ENCODE results near the gene GRIP2. TPM values are rescaled to one million over a fixed set of nuclear protein-coding genes. Genes with fewer than 3 reads are reported as not detected.

Gene GRIP2
- total and polyA plus RNA-seq, 10 donors: 0.15 to 3.7 (median 1.2) TPM

DNA sequence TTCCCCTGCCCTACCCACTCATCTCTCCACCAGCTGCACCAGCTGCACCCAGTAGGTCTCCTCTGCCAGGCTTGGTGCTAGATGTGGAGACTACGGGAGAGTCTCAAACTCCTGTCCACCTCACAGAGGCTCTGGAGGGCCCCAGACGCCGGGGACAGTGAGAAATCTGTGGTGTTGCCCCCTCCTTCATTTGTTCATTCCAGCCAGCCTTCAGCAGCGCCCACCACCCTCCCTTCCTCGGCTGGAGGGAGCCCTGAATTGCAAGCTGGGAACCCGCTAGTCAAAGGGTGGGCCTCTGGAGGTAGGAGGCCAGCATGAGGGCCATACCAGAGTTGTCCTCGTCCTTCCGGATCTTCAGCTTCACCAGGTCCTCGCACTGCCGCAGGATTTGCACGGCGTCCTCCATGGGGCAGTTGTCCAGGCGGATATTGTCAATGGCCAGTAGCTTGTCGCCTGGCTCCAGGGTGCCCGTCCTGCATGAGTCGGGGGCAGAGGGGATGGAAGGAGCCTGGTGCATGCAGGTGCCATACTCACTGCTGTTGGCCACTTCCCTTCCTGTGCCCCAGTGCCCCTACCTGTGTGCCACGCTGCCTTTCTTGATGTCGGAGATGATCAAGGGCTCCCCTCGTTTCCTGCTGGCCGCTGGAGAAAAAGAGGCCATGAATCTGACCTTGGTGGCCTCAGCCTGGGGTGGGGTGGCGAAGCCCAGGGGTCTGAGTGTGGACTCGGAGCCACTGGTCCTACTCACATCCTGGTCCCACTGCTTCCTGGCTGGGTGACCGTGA is 29.1 kb downstream of the GRIP2 start:
- TF ChIP-seq CTCF (IDR thresholded peaks at IDR 0.05 in 8 of 11, conservative IDR thresholded peaks at IDR 0.05 in 3 of 11): no peak
- no peak for TF ChIP-seq POLR2AphosphoS5 (IDR thresholded peaks at IDR 0.05)
- no peak for TF ChIP-seq POLR2A (IDR thresholded peaks at IDR 0.05)
- Histone ChIP-seq H3K36me3 (no peaks in the 10 kb centered on the region), H3K27ac (no peak overlapping the region), H3K27me3 (replicated peaks in 1 of 7) (peaks cover 0 to 12% (median 0%) of the 10 kb centered on the region in 7 donors), H3K4me3 (no peak overlapping the region), H3K4me1 (peaks cover 0 to 9% (median 4%) of the 10 kb centered on the region in 6 donors), H3K9me3 (no peaks in the 10 kb centered on the region)
- intact Hi-C loops (cut with DNase I; ENCODE audit: low total_unique reads): no loop called here
- WGBS, 5 donors: 76 to 87% (median 83%) methylated on average over 16 to 23 of the region's 23 CpGs
- peak; percentile 60 for DNase-seq

GRCh38 chr3:14509796-14510100 is 30.4 kb downstream of the GRIP2 start:
- H3K36me3 ChIP-seq: no peaks in the 10 kb centered on the region
- intact Hi-C loops (cut with DNase I; ENCODE audit: low total_unique reads): no loop called here
- H3K27me3 ChIP-seq (replicated peaks in 1 of 7): peaks cover 0 to 12% (median 0%) of the 10 kb centered on the region in 7 donors
- no peak for TF ChIP-seq POLR2A (IDR thresholded peaks at IDR 0.05)
- TF ChIP-seq POLR2AphosphoS5 (IDR thresholded peaks at IDR 0.05): no peak
- TF ChIP-seq CTCF (IDR thresholded peaks at IDR 0.05 in 8 of 11, conservative IDR thresholded peaks at IDR 0.05 in 3 of 11): no peak
- no peak for DNase-seq
- WGBS, 5 donors: 80 to 88% (median 83%) methylated on average over 10 of the region's 10 CpGs
- no peak overlapping the region for H3K27ac ChIP-seq
- H3K4me3 ChIP-seq: no peak overlapping the region
- no peaks in the 10 kb centered on the region for H3K9me3 ChIP-seq
- peaks cover 0 to 9% (median 4%) of the 10 kb centered on the region in 6 donors for H3K4me1 ChIP-seq

- Histone ChIP-seq H3K27me3 (replicated peaks in 1 of 7) (peaks cover 0 to 12% (median 0%) of the 10 kb centered on the region in 7 donors), H3K4me1 (peaks cover 0 to 9% (median 4%) of the 10 kb centered on the region in 6 donors), H3K27ac (no peak overlapping the region), H3K36me3 (no peaks in the 10 kb centered on the region), H3K9me3 (no peaks in the 10 kb centered on the region), H3K4me3 (peak overlapping the region in 1 of 8 donors; percentile 31)
- peak; percentile 92 for DNase-seq
- 20 to 38% (median 29%) methylated on average over 15 to 22 of the region's 22 CpGs for WGBS, 5 donors
- TF ChIP-seq CTCF (IDR thresholded peaks at IDR 0.05 in 8 of 11, conservative IDR thresholded peaks at IDR 0.05 in 3 of 11) (peak; percentile 48 to 95 (median 86)), POLR2AphosphoS5 (IDR thresholded peaks at IDR 0.05) (peak in 2 of 3 donors; percentile 14 to 32), POLR2A (IDR thresholded peaks at IDR 0.05) (no peak)
- intact Hi-C loops (cut with DNase I; ENCODE audit: low total_unique reads): no loop called here
Measured at GRCh38 chr3:14508966-14509795, 31.0 kb downstream of the GRIP2 start.

- no peaks in the 10 kb centered on the region for H3K36me3 ChIP-seq
- H3K27ac ChIP-seq: no peak overlapping the region
- peaks cover 0 to 12% (median 0%) of the 10 kb centered on the region in 7 donors for H3K27me3 ChIP-seq (replicated peaks in 1 of 7)
- peaks cover 0 to 3% (median under 1%) of the 10 kb centered on the region in 8 donors for H3K9me3 ChIP-seq
- intact Hi-C loops (cut with DNase I; ENCODE audit: low total_unique reads): no loop called here
- 47 to 58% (median 49%) methylated on average over 3 of the region's 3 CpGs for WGBS, 5 donors
- no peak for TF ChIP-seq POLR2A (IDR thresholded peaks at IDR 0.05)
- TF ChIP-seq CTCF (IDR thresholded peaks at IDR 0.05 in 8 of 11, conservative IDR thresholded peaks at IDR 0.05 in 3 of 11): no peak
- TF ChIP-seq POLR2AphosphoS5 (IDR thresholded peaks at IDR 0.05): no peak
- H3K4me3 ChIP-seq: no peak overlapping the region
- peaks cover 0 to 9% (median 4%) of the 10 kb centered on the region in 6 donors for H3K4me1 ChIP-seq
- no peak for DNase-seq
Measured at GRCh38 chr3:14508505-14508819, 31.7 kb downstream of the GRIP2 start.

Data from spleen (tissue), 11 donors.